ENCODE results near the gene GPC3.

- TF ChIP-seq CTCF (IDR thresholded peaks at IDR 0.05) = no peak
- no peak for TF ChIP-seq POLR2A (IDR thresholded peaks at IDR 0.05; ENCODE audit: low read depth)
Observed at GRCh38 chrX:134002921-134003615, 17.7 kb upstream of the GPC3 start.

All from esophagus muscularis mucosa (tissue), 3 donors.